OCI-LY7 (cell line): Measurements from ENCODE around the gene PAEP. TPM values are rescaled to one million over a fixed set of nuclear protein-coding genes. Genes with fewer than 3 reads are reported as not detected.

Experiments used
- BruUV-seq: library from RNA; stranded (reverse); fragments of 400-500 nt; replicated peaks from 2 replicates; lab custom pipeline; 2021; lab: Mats Ljungman, UMichigan
- CTCF ChIA-PET: fragments of 300-600 bp; sonication (Branson Sonifier 250); formaldehyde crosslinking; loops from one replicate; lab custom pipeline; 2022; ENCODE audit warnings: antibody characterized with exemption; ENCODE audit not compliant: unreplicated experiment; lab: Charles Lee
- POLR2A ChIA-PET: fragments of 300-600 bp; sonication (Branson Sonifier 250); formaldehyde crosslinking; loops from one replicate; lab custom pipeline; 2022; ENCODE audit warnings: antibody characterized with exemption; lab: Charles Lee
- DNase-seq: peaks from one replicate; pipeline ENCODE4 v3.0.0-alpha.2; 2015; ENCODE audit warnings: low spot score
- H2AFZ ChIP-seq: fragments of 200-600 bp; sonication (generic), shearing (Covaris generic); 2 replicates; pipeline ENCODE4 v1.6.1; 2014; ENCODE audit warnings: mild to moderate bottlenecking, antibody characterized with exemption, low read length, moderate library complexity
- H3K27ac ChIP-seq: fragments of 200-600 bp; sonication (generic); 2 replicates; pipeline ENCODE4 v1.5.1; 2014; ENCODE audit warnings: mixed run types, low read depth, mild to moderate bottlenecking, moderate library complexity, low read length, inconsistent platforms; ENCODE audit not compliant: poor library complexity, severe bottlenecking
- H3K36me3 ChIP-seq: fragments of 200-600 bp; sonication (generic); 2 replicates; pipeline ENCODE4 v1.6.1; 2014; ENCODE audit warnings: mild to moderate bottlenecking, antibody characterized with exemption, low read length, moderate library complexity, mixed read lengths; ENCODE audit not compliant: insufficient read depth
- H3K4me1 ChIP-seq: fragments of 200-600 bp; sonication (generic); 2 replicates; pipeline ENCODE4 v1.5.1; 2014; ENCODE audit warnings: mild to moderate bottlenecking, low read length; ENCODE audit not compliant: insufficient read depth, poor library complexity, severe bottlenecking
- H3K4me2 ChIP-seq: fragments of 200-600 bp; sonication (generic); 2 replicates; pipeline ENCODE4 v1.6.1; 2014; ENCODE audit warnings: mild to moderate bottlenecking, low read length
- H3K4me3 ChIP-seq: fragments of 200-600 bp; sonication (generic); 2 replicates; pipeline ENCODE4 v1.5.1; 2014; ENCODE audit warnings: mild to moderate bottlenecking, low read depth, low read length; ENCODE audit not compliant: poor library complexity, severe bottlenecking
- H3K79me2 ChIP-seq: fragments of 200-600 bp; sonication (generic); 2 replicates; pipeline ENCODE4 v1.6.1; 2016; ENCODE audit warnings: low read depth, mild to moderate bottlenecking, low read length, moderate library complexity, mixed read lengths; ENCODE audit not compliant: insufficient read depth
- H3K9me2 ChIP-seq: fragments of 200-600 bp; sonication (generic); 2 replicates; pipeline ENCODE4 v1.6.1; 2016; ENCODE audit warnings: mild to moderate bottlenecking, low read length, mixed read lengths; ENCODE audit not compliant: insufficient read depth
- H3K9me3 ChIP-seq: fragments of 200-600 bp; sonication (generic); 2 replicates; pipeline ENCODE4 v1.6.1; 2014; ENCODE audit warnings: mild to moderate bottlenecking, mixed run types, low read length, mixed read lengths
- H4K20me1 ChIP-seq: fragments of 200-600 bp; sonication (generic); 2 replicates; pipeline ENCODE4 v1.6.1; 2014; ENCODE audit warnings: mild to moderate bottlenecking, antibody characterized with exemption, low read length, moderate library complexity, mixed read lengths; ENCODE audit not compliant: insufficient read depth
- CTCF ChIP-seq: fragments of 200-600 bp; sonication (generic); conservative IDR thresholded peaks from 2 replicates; pipeline ENCODE4 v1.5.1; 2014; ENCODE audit warnings: mild to moderate bottlenecking, antibody characterized with exemption, low read length, moderate library complexity, mixed read lengths
- EZH2phosphoT487 ChIP-seq: fragments of 200-600 bp; sonication (generic); IDR thresholded peaks from 2 replicates; pipeline ENCODE4 v1.6.1; 2018; ENCODE audit warnings: low read depth, borderline replicate concordance, mild to moderate bottlenecking, mixed run types, antibody characterized with exemption, low read length, moderate library complexity, mixed read lengths
- intact Hi-C: fragments of 100-400 bp; cut with micrococcal nuclease; formaldehyde crosslinking; loops from one replicate; pipeline ENCODE4 v1.10.0; 2022; ENCODE audit not compliant: unreplicated experiment
- total RNA-seq, 2 experiments: library from RNA; depleted of rRNA in 1 of 2; stranded (reverse); fragments of >200 nt in 1 of 2; shearing (Covaris generic) in 1 of 2; gene quantifications; 2 replicates each; pipeline ENCODE4 v1.2.3, GENCODE V29; 2014 to 2022

The PAEP gene
- total RNA-seq, 2 experiments from 2014 or later = not detected

GRCh38 chr9:135588371-135588770, 26.8 kb downstream of the PAEP start:
- ChIA-PET CTCF (no interaction called here), POLR2A (no interaction called here)
- BruUV-seq = no TSS peak
- no peak for TF ChIP-seq EZH2phosphoT487
- Histone ChIP-seq H3K4me3 (no peak overlapping the region), H3K4me2 (no peak overlapping the region), H3K79me2 (no peaks in the 10 kb centered on the region), H3K36me3 (no peaks in the 10 kb centered on the region), H3K4me1 (no peaks in the 10 kb centered on the region), H2AFZ (no peak overlapping the region), H3K27ac (no peak overlapping the region), H3K9me2 (no peaks in the 10 kb centered on the region), H3K9me3 (no peaks in the 10 kb centered on the region), H4K20me1 (no peaks in the 10 kb centered on the region)
- DNase-seq = no peak
- intact Hi-C loops = no loop called here

GRCh38 chr9:135588886-135589595, 27.5 kb downstream of the PAEP start:
- intact Hi-C loops = no loop called here
- H2AFZ ChIP-seq = no peak overlapping the region
- CTCF ChIA-PET = no interaction called here

More at GRCh38 chr9:135588886-135589595, 27.5 kb downstream of the PAEP start:
- POLR2A ChIA-PET = no interaction called here
- Histone ChIP-seq H4K20me1 (no peaks in the 10 kb centered on the region), H3K4me2 (no peak overlapping the region), H3K79me2 (no peaks in the 10 kb centered on the region), H3K9me2 (no peaks in the 10 kb centered on the region), H3K4me3 (no peak overlapping the region), H3K9me3 (no peaks in the 10 kb centered on the region), H3K4me1 (no peaks in the 10 kb centered on the region), H3K36me3 (no peaks in the 10 kb centered on the region), H3K27ac (no peak overlapping the region)
- BruUV-seq = no TSS peak
- TF ChIP-seq EZH2phosphoT487 = no peak
- no peak for TF ChIP-seq CTCF
- no peak for DNase-seq
